GM12891 (cell line): ENCODE measurements around the gene POLD3.

Experiments
- DNase-seq: peaks from one replicate; pipeline ENCODE4 v3.0.0; 2011; ENCODE audit warnings: low spot score; ENCODE audit not compliant: insufficient read length
- FAIRE-seq: peaks from 2 replicates; lab custom pipeline; 2011; peaks lifted over from hg19 to GRCh38; lab: Jason Lieb, UNC
- PAX5 ChIP-seq: IDR thresholded peaks from 2 replicates; pipeline ENCODE4 v1.6.1; 2011; ENCODE audit warnings: low read length, moderate library complexity, mild to moderate bottlenecking; ENCODE audit not compliant: insufficient read depth, severe bottlenecking
- POLR2A ChIP-seq: IDR thresholded peaks from 2 replicates; pipeline ENCODE4 v1.6.1; 2011; ENCODE audit warnings: low read depth, low read length, control low read depth
- POLR2AphosphoS5 ChIP-seq: IDR thresholded peaks from 2 replicates; pipeline ENCODE4 v1.6.1; 2011; ENCODE audit warnings: low read depth, low read length, control low read depth
- POU2F2 ChIP-seq: IDR thresholded peaks from 2 replicates; pipeline ENCODE4 v1.6.1; 2011; ENCODE audit warnings: low read depth, mild to moderate bottlenecking, control low read depth, low read length, moderate library complexity
- SPI1 ChIP-seq: IDR thresholded peaks from 2 replicates; pipeline ENCODE4 v1.6.1; 2011; ENCODE audit warnings: low read depth, low read length, control low read depth
- TAF1 ChIP-seq: IDR thresholded peaks from 2 replicates; pipeline ENCODE4 v1.6.1; 2011; ENCODE audit warnings: low read depth, low read length, control low read depth

POLD3 gene

GRCh38 chr11:74677131-74677530 is 84.7 kb downstream of the POLD3 start:
- TF ChIP-seq SPI1 (no peak), TAF1 (no peak), PAX5 (no peak), POLR2A (no peak), POLR2AphosphoS5 (no peak), POU2F2 (no peak)
- DNase-seq, result no peak
- FAIRE-seq, result no peak

GRCh38 chr11:74678041-74678440 is 85.7 kb downstream of the POLD3 start:
- no peak for TF ChIP-seq POU2F2
- FAIRE-seq, result no peak
- no peak for DNase-seq

- FAIRE-seq, result no peak
- DNase-seq, result no peak
- TF ChIP-seq POLR2AphosphoS5, result no peak
- TF ChIP-seq TAF1, result no peak
- TF ChIP-seq SPI1, result no peak
- no peak for TF ChIP-seq POU2F2
- no peak for TF ChIP-seq POLR2A
- no peak for TF ChIP-seq PAX5
These were observed 86.5 kb downstream of the POLD3 start for GRCh38 chr11:74678591-74679512.

GRCh38 chr11:74679513-74679865 is 87.1 kb downstream of the POLD3 start:
- DNase-seq (no peak), FAIRE-seq (no peak)
- no peak for TF ChIP-seq POU2F2
- TF ChIP-seq PAX5, result no peak

GRCh38 chr11:74680035-74680671 is 87.8 kb downstream of the POLD3 start:
- TF ChIP-seq PAX5 (no peak), POLR2A (no peak), POLR2AphosphoS5 (no peak), POU2F2 (no peak), SPI1 (no peak), TAF1 (no peak)
- FAIRE-seq, result no peak

GRCh38 chr11:74680703-74681531 is 88.5 kb downstream of the POLD3 start:
- DNase-seq (no peak), FAIRE-seq (no peak)
- TF ChIP-seq POLR2AphosphoS5, result no peak
- TF ChIP-seq POLR2A, result no peak
- TF ChIP-seq POU2F2, result no peak
- TF ChIP-seq TAF1, result no peak
- TF ChIP-seq PAX5, result no peak
- TF ChIP-seq SPI1, result no peak

More at GRCh38 chr11:74680035-74680671, 87.8 kb downstream of the POLD3 start:
- DNase-seq, result no peak

- DNase-seq (no peak), FAIRE-seq (no peak)
- TF ChIP-seq POLR2AphosphoS5 (no peak), SPI1 (no peak), TAF1 (no peak), POLR2A (no peak), POU2F2 (no peak), PAX5 (no peak)
These were observed 89.6 kb downstream of the POLD3 start for GRCh38 chr11:74681686-74682651.

- TF ChIP-seq SPI1 (no peak), POLR2A (no peak), PAX5 (no peak), TAF1 (no peak), POLR2AphosphoS5 (no peak), POU2F2 (no peak)
- DNase-seq (no peak), FAIRE-seq (no peak)
These were observed 90.4 kb downstream of the POLD3 start for GRCh38 chr11:74682731-74683278.
